ENCODE data around the gene UBA5.
"Not testable (repeated sequence)": the region's sequence is repeated elsewhere in the genome, so short reads cannot be mapped to it uniquely, and the experiment has no call there.

The UBA5 gene

DNA sequence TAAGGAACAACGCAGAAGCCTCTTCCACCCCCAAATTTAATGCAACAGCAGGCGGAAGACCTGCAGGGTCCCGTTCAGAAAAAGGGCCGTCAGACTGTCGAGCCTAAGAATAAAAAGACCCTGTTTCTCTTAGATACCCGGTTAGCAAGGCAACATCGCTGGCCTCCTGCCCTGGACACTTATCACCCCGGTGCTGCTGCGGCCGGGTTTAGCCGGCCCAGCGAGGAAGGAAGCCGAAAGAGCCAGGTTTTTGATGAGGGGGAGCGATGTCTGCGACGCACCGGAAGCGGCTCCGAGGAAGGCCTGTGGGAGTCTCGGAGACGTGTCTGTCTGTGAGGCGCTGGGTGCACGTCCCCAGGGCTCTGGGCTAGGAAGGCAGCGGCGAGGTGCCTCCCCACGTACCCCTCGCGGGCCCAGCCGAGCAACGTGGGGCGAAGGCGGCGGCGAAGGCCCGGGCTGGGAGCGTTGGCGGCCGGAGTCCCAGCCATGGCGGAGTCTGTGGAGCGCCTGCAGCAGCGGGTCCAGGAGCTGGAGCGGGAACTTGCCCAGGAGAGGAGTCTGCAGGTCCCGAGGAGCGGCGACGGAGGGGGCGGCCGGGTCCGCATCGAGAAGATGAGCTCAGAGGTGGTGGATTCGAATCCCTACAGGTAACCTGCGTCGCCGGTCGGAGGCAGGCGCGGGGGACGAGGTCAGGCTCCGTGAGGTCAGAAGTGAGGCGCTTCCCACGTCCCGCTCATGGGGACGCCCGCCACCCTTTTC lies at the start of gene UBA5:
Gene UBA5 (plus strand): TSS at position 278 of the 759 bp plus-strand sequence. CDS start 209 bp downstream, at position 487.
- TF ChIP-seq, protein P1, sequence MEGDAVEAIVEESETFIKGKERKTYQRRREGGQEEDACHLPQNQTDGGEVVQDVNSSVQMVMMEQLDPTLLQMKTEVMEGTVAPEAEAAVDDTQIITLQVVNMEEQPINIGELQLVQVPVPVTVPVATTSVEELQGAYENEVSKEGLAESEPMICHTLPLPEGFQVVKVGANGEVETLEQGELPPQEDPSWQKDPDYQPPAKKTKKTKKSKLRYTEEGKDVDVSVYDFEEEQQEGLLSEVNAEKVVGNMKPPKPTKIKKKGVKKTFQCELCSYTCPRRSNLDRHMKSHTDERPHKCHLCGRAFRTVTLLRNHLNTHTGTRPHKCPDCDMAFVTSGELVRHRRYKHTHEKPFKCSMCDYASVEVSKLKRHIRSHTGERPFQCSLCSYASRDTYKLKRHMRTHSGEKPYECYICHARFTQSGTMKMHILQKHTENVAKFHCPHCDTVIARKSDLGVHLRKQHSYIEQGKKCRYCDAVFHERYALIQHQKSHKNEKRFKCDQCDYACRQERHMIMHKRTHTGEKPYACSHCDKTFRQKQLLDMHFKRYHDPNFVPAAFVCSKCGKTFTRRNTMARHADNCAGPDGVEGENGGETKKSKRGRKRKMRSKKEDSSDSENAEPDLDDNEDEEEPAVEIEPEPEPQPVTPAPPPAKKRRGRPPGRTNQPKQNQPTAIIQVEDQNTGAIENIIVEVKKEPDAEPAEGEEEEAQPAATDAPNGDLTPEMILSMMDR (IDR thresholded peaks at IDR 0.05; ENCODE audit: low read depth, low read length, missing control alignments): no peak
- peak within 1 kb of the TSS; percentile 82 for H3K4me3 ChIP-seq (replicated peaks; ENCODE audit: low read depth, low read length)
- DNase-seq (ENCODE audit: extremely low read depth, low read depth): peak; percentile 16

DNA sequence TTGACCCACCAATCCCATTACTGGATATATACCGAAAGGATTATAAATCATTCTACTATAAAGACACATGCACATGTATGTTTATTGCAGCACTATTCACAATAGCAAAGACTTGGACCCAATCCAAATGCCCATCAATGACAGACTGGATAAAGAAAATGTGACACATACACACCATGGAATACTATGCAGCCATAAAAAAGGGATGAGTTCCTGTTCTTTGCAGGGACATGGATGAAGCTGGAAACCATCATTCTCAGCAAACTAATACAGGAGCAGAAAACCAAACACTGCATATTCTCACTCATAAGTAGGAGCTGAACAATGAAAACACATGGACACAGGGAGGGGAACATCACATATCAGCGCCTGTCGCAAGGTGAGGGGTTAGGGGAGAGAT lies 44.8 kb upstream of the UBA5 start:
- DNase-seq (ENCODE audit: extremely low read depth, low read depth); H3K4me3 ChIP-seq (replicated peaks; ENCODE audit: low read depth, low read length): not testable (repeated sequence)

DNA sequence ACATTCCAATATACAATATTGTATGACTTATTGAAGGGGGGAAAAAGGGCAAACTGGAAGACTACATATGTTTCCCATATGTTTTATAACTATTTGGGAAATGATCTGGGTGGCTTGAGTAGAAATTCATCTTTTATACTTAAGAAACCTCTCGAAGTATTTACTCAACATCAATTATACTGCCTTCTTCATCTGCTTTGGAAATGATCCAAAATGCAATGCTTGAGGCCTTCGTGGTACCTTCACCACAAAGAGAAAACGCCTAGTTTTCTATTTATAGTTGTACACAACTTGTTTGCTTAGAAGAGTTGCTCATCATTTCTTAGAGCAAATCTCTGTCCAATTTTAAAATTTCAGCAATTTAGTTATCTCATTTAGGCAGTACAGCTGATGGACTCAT lies 44.2 kb upstream of the UBA5 start:
- TF ChIP-seq, protein P1 (IDR thresholded peaks at IDR 0.05; ENCODE audit: low read depth, low read length, missing control alignments): no peak
- H3K4me3 ChIP-seq (replicated peaks; ENCODE audit: low read depth, low read length): no peak overlapping the region
- DNase-seq (ENCODE audit: extremely low read depth, low read depth): no peak

DNA sequence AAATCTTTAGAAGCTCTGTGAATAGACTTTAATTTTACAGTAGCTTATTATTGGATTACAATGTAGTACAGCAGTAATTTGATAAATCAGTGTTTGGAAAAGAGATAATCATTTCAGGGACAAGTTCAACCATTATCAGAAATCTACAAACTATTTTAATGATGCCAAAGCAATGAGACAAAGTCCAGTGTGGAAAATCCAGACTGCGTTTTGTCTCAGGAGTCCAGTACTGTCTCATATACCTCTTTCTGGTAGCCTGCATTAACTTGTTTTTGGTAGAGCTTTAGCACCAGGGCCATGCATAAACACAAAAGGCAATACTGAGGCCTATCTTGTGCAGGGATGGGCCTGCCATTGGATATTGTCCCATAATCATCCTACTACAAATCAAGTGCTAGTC lies 43.3 kb upstream of the UBA5 start:
- TF ChIP-seq, protein P1 (IDR thresholded peaks at IDR 0.05; ENCODE audit: low read depth, low read length, missing control alignments): no peak
- DNase-seq (ENCODE audit: extremely low read depth, low read depth): no peak
- H3K4me3 ChIP-seq (replicated peaks; ENCODE audit: low read depth, low read length): no peak overlapping the region

DNA sequence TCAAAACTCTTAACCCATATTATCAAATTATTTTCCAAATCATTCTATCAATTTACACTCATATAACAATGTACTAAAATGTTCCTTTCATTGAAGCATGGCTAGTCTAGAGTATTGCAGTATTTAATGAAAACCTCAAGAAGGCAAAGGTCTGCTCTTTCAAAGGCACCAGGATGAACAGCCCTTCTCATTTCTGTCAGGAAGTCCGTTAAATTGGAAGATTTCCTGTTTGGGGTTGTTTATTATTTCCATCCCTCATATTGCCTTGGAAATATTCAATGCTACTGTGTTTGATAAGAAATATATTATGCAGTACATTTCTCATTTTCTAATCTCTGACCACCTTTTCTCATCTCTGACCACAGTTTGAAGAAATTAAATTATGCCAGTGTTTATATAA lies 38.0 kb upstream of the UBA5 start:
- no peak for DNase-seq (ENCODE audit: extremely low read depth, low read depth)
- TF ChIP-seq, protein P1 (IDR thresholded peaks at IDR 0.05; ENCODE audit: low read depth, low read length, missing control alignments): no peak
- H3K4me3 ChIP-seq (replicated peaks; ENCODE audit: low read depth, low read length): no peak overlapping the region

DNA sequence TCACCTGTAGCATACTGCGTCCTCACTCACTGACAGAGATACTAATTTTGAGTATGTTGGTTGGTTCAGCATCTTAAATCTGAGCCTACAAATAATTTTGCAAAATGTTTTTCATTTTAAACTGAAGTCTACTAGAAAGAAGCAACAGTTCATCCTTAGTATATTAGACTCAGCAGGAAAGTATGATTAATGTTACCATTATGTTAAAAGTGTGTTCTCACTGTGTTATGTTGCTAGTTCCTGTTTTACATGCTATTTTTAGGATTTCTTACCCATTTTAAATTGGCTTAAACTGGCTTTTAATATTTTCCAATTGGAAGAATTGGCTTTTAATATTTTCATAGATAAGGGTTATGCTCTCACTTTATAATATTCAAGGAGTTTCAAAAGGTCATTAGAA lies 37.4 kb upstream of the UBA5 start:
- DNase-seq (ENCODE audit: extremely low read depth, low read depth): no peak
- no peak overlapping the region for H3K4me3 ChIP-seq (replicated peaks; ENCODE audit: low read depth, low read length)
- TF ChIP-seq, protein P1 (IDR thresholded peaks at IDR 0.05; ENCODE audit: low read depth, low read length, missing control alignments): no peak

DNA sequence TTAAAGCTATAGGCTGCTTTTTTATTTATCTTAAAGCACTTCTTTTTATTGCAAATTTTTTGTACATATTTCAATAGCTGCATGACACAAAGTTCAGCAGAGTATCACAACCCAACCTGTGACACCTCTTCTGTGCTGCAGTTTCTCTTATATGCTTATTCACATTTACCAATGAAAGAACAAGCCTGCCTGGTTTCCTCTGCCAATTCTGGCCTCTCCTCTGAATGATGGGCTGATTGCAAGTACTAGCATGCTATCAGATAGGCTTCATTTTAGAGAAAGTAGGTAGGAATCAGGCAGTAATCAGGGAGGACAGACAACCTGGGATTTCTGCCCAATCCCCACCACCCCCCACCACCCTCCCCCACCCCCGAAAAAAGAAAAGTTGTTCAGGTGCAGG lies 36.5 kb upstream of the UBA5 start:
- TF ChIP-seq, protein P1 (IDR thresholded peaks at IDR 0.05; ENCODE audit: low read depth, low read length, missing control alignments): no peak
- no peak overlapping the region for H3K4me3 ChIP-seq (replicated peaks; ENCODE audit: low read depth, low read length)
- DNase-seq (ENCODE audit: extremely low read depth, low read depth): no peak

All from HFF-Myc (cell line).